Tibial nerve (tissue), 3 donors: ENCODE results near the gene SH3RF2.

Experiments used
- CTCF ChIP-seq, 5 experiments: fragments of 200-600 bp in 3 of 5; fragments of 450-650 bp in 2 of 5; sonication (generic) in 3 of 5; IDR thresholded peaks; one replicate each; pipeline ENCODE4 v1.5.1; 2016 to 2019; ENCODE audit warnings: antibody characterized with exemption in 5 of 5, mild to moderate bottlenecking in 3 of 5, moderate library complexity in 2 of 5
- POLR2A ChIP-seq, 2 donors: fragments of 450-650 bp; IDR thresholded peaks; one replicate each; pipeline ENCODE4 v1.6.1; 2017; ENCODE audit warnings: antibody characterized with exemption in 2 of 2, mild to moderate bottlenecking in 2 of 2, moderate library complexity in 2 of 2

GRCh38 chr5:146076028-146076427 is 139.7 kb downstream of the SH3RF2 start:
- no peak for TF ChIP-seq CTCF (IDR thresholded peaks at IDR 0.05)
- TF ChIP-seq POLR2A (IDR thresholded peaks at IDR 0.05): no peak
